NOMO-1 treated with dmso at 0.1 percent for 144 hours (cell line): Measurements from ENCODE around the gene WNT3.
"Not testable (repeated sequence)": the region's sequence is repeated elsewhere in the genome, so short reads cannot be mapped to it uniquely, and the experiment has no call there.

ENCODE experiments used
- DNase-seq: peaks from one replicate; lab custom pipeline; 2025; ENCODE audit not compliant: unreplicated experiment; lab: John Stamatoyannopoulos, UW

The WNT3 gene

GRCh38 chr17:46766493-46767491 lies 51.7 kb downstream of the WNT3 start:
- DNase-seq = no peak

GRCh38 chr17:46765453-46765852 lies 53.0 kb downstream of the WNT3 start:
- no peak for DNase-seq

- no peak for DNase-seq
Measured at GRCh38 chr17:46764709-46765401, 53.6 kb downstream of the WNT3 start.

GRCh38 chr17:46764000-46764708 lies 54.3 kb downstream of the WNT3 start:
- no peak for DNase-seq

- DNase-seq = no peak
Measured at GRCh38 chr17:46763416-46763815, 55.1 kb downstream of the WNT3 start.

- no peak for DNase-seq
Measured at GRCh38 chr17:46759141-46759540, 59.4 kb downstream of the WNT3 start.

GRCh38 chr17:46758614-46759013 lies 59.9 kb downstream of the WNT3 start:
- no peak for DNase-seq

- DNase-seq = not testable (repeated sequence)
Measured at GRCh38 chr17:46757588-46757987, 60.9 kb downstream of the WNT3 start.

- no peak for DNase-seq
Measured at GRCh38 chr17:46756861-46757260, 61.6 kb downstream of the WNT3 start.

- DNase-seq = no peak
Measured at GRCh38 chr17:46756081-46756735, 62.3 kb downstream of the WNT3 start.

GRCh38 chr17:46753776-46754175 lies 64.7 kb downstream of the WNT3 start:
- DNase-seq = no peak

- no peak for DNase-seq
Measured at GRCh38 chr17:46751425-46751824, 67.1 kb downstream of the WNT3 start.

- peak; percentile 5 for DNase-seq
Measured at GRCh38 chr17:46745376-46745775, 73.1 kb downstream of the WNT3 start.

GRCh38 chr17:46744441-46744840 lies 74.1 kb downstream of the WNT3 start:
- no peak for DNase-seq

- no peak for DNase-seq
Measured at GRCh38 chr17:46742565-46743270, 75.8 kb downstream of the WNT3 start.

GRCh38 chr17:46741122-46741730 lies 77.3 kb downstream of the WNT3 start:
- no peak for DNase-seq

GRCh38 chr17:46739982-46740381 lies 78.5 kb downstream of the WNT3 start:
- DNase-seq = no peak

GRCh38 chr17:46738544-46738943 lies 79.9 kb downstream of the WNT3 start:
- DNase-seq = no peak

GRCh38 chr17:46737326-46737725 lies 81.2 kb downstream of the WNT3 start:
- DNase-seq = no peak

GRCh38 chr17:46736100-46736499 lies 82.4 kb downstream of the WNT3 start:
- DNase-seq = no peak
